Stimulated activated CD8-positive, alpha-beta memory T cell treated with anti-CD3 and anti-CD28 coated beads, Interleukin-7, amount 100 ng/mL, for 4 hours (primary cell): ENCODE results near the gene DEFB131B.
"Not testable (repeated sequence)": the region's sequence is repeated elsewhere in the genome, so short reads cannot be mapped to it uniquely, and the experiment has no call there.

Experiments
- DNase-seq, 2 donors: peaks; one replicate each; pipeline ENCODE4 v3.0.0-alpha.2; 2020; ENCODE audit warnings: low read depth in 2 of 2

Gene DEFB131B

GRCh38 chr11:71911321-71911985, 33.2 kb downstream of the DEFB131B start:
- peak; percentile 34 to 48 for DNase-seq

- DNase-seq, result not testable (repeated sequence)
Observed at GRCh38 chr11:71911986-71912340, 33.7 kb downstream of the DEFB131B start.

GRCh38 chr11:71913756-71914526, 35.7 kb downstream of the DEFB131B start:
- DNase-seq, result no peak

- DNase-seq, result no peak
Observed at GRCh38 chr11:71914617-71915189, 36.5 kb downstream of the DEFB131B start.

- DNase-seq, result no peak
Observed at GRCh38 chr11:71917646-71918140, 39.4 kb downstream of the DEFB131B start.

GRCh38 chr11:71927820-71928736, 49.8 kb downstream of the DEFB131B start, which contains the start of gene XNDC1N:
XNDC1N (minus strand) TSS chr11:71928594; CDS start chr11:71923353, 5,241 bp downstream.
- peak in 1 of 2 donors; percentile 66 for DNase-seq

- DNase-seq, result peak; percentile 97 to 98
Observed at GRCh38 chr11:71928737-71929443, 50.6 kb downstream of the DEFB131B start, which contains the start of gene RNF121. RNF121 (plus strand) TSS chr11:71929046; CDS start chr11:71929062, 16 bp downstream.

GRCh38 chr11:71929491-71929890, 51.2 kb downstream of the DEFB131B start:
- DNase-seq, result no peak

GRCh38 chr11:71930556-71931244, 52.4 kb downstream of the DEFB131B start:
- DNase-seq, result no peak

- DNase-seq, result no peak
Observed at GRCh38 chr11:71931245-71931602, 53.0 kb downstream of the DEFB131B start.

GRCh38 chr11:71933141-71933933, 55.1 kb downstream of the DEFB131B start:
- DNase-seq, result no peak
